MM.1S (cell line): ENCODE results near the gene PPP1R3A.

Experiments
- DNase-seq: peaks from one replicate; pipeline ENCODE4 v3.0.0-alpha.2; 2015
- H2AFZ ChIP-seq: fragments of 300-600 bp; sonication (generic); 2 replicates; pipeline ENCODE4 v1.6.0; 2016; ENCODE audit warnings: antibody characterized with exemption, low read length
- H3F3A ChIP-seq: fragments of 300-600 bp; sonication (generic); 2 replicates; pipeline ENCODE4 v1.6.1; 2016; ENCODE audit warnings: mild to moderate bottlenecking, antibody characterized with exemption, low read length, moderate library complexity, mixed read lengths; ENCODE audit not compliant: insufficient read depth
- H3K27ac ChIP-seq: fragments of 300-600 bp; sonication (generic); 2 replicates; pipeline ENCODE4 v1.5.1; 2016; ENCODE audit warnings: mild to moderate bottlenecking, low read length
- H3K27me3 ChIP-seq: fragments of 300-600 bp; sonication (generic); replicated peaks from 2 replicates; pipeline ENCODE4 v1.6.0; 2016; ENCODE audit warnings: low read length; ENCODE audit not compliant: insufficient read depth
- H3K36me3 ChIP-seq: fragments of 300-600 bp; sonication (generic); replicated peaks from 2 replicates; pipeline ENCODE4 v1.6.1; 2016; ENCODE audit warnings: mild to moderate bottlenecking, low read length, mixed read lengths; ENCODE audit not compliant: insufficient read depth
- H3K4me1 ChIP-seq: fragments of 300-600 bp; sonication (generic); 2 replicates; pipeline ENCODE4 v1.6.1; 2016; ENCODE audit warnings: low read length, mixed read lengths
- H3K4me2 ChIP-seq: fragments of 300-600 bp; sonication (generic); 2 replicates; pipeline ENCODE4 v1.6.0; 2016; ENCODE audit warnings: low read depth, low read length
- H3K4me3 ChIP-seq: fragments of 300-600 bp; sonication (generic); 2 replicates; pipeline ENCODE4 v1.5.1; 2016; ENCODE audit warnings: low read length, mixed read lengths
- H3K79me2 ChIP-seq: fragments of 300-600 bp; sonication (generic); 2 replicates; pipeline ENCODE4 v1.6.1; 2016; ENCODE audit warnings: mixed run types, low read length, mixed read lengths
- H3K9ac ChIP-seq: fragments of 300-600 bp; sonication (generic); 2 replicates; pipeline ENCODE4 v1.6.1; 2016; ENCODE audit warnings: low read length, mixed read lengths
- H3K9me2 ChIP-seq: fragments of 300-600 bp; sonication (generic); replicated peaks from 2 replicates; pipeline ENCODE4 v1.6.1; 2016; ENCODE audit warnings: mild to moderate bottlenecking, low read length, mixed read lengths; ENCODE audit not compliant: insufficient read depth
- H3K9me3 ChIP-seq: fragments of 300-600 bp; sonication (generic); replicated peaks from 2 replicates; pipeline ENCODE4 v1.6.1; 2016; ENCODE audit warnings: mild to moderate bottlenecking, low read length, mixed read lengths; ENCODE audit not compliant: insufficient read depth
- H4K20me1 ChIP-seq: fragments of 300-600 bp; sonication (generic); 2 replicates; pipeline ENCODE4 v1.6.1; 2016; ENCODE audit warnings: mild to moderate bottlenecking, low read length, moderate library complexity, mixed read lengths; ENCODE audit not compliant: insufficient read depth
- CTCF ChIP-seq: fragments of 300-600 bp; sonication (generic); IDR thresholded peaks from 2 replicates; pipeline ENCODE4 v1.5.1; 2016; ENCODE audit warnings: antibody characterized with exemption, low read length, mixed read lengths
- EZH2 ChIP-seq: fragments of 300-600 bp; sonication (generic); optimal IDR thresholded peaks from 2 replicates; pipeline ENCODE3; 2017; ENCODE audit warnings: low read depth, mild to moderate bottlenecking, antibody characterized with exemption, low read length, mixed read lengths
- EZH2phosphoT487 ChIP-seq: fragments of 300-600 bp; sonication (generic); IDR thresholded peaks from 2 replicates; pipeline ENCODE4 v1.6.1; 2018; ENCODE audit warnings: antibody characterized with exemption, low read length

PPP1R3A gene

DNA sequence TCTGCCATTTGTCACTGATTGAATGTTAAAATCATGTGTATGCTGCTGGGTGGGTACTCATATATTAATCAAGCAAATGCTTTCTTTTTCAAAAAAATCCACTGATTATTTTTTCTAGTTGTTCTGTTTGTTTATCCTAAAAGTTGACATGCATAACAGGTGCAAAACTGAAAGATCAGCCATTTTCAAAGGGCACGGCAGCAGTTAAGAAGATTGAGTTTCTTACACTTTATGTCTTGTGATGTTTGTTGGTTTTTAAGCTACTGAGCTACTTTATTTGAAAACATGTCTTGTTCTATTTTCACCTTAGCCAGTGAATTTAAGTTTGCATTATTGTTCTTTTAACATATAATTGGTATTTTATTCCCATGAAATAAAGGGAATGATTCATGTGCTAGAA, 45.8 kb downstream of the PPP1R3A start:
- Histone ChIP-seq H3K9me2 (no peaks in the 10 kb centered on the region), H3K79me2 (no peaks in the 10 kb centered on the region), H3K4me2 (no peak overlapping the region), H3F3A (no peaks in the 10 kb centered on the region), H4K20me1 (no peaks in the 10 kb centered on the region), H3K9ac (no peak overlapping the region), H3K27ac (no peak overlapping the region), H2AFZ (no peak overlapping the region), H3K4me1 (no peaks in the 10 kb centered on the region), H3K36me3 (no peaks in the 10 kb centered on the region), H3K27me3 (no peaks in the 10 kb centered on the region), H3K4me3 (no peak overlapping the region), H3K9me3 (no peaks in the 10 kb centered on the region)
- DNase-seq = no peak
- TF ChIP-seq EZH2phosphoT487 (no peak), EZH2 (no peak), CTCF (no peak)

GRCh38 chr7:113867325-113867724, 51.5 kb downstream of the PPP1R3A start:
- Histone ChIP-seq H2AFZ (no peak overlapping the region), H3K27ac (no peak overlapping the region), H3K4me1 (no peaks in the 10 kb centered on the region), H3K36me3 (no peaks in the 10 kb centered on the region), H3K79me2 (no peaks in the 10 kb centered on the region), H3K4me3 (no peak overlapping the region), H3K9me3 (no peaks in the 10 kb centered on the region), H3K27me3 (no peaks in the 10 kb centered on the region), H3K9me2 (no peaks in the 10 kb centered on the region), H3K9ac (no peak overlapping the region), H4K20me1 (no peaks in the 10 kb centered on the region), H3K4me2 (no peak overlapping the region), H3F3A (no peaks in the 10 kb centered on the region)
- TF ChIP-seq CTCF (no peak), EZH2 (no peak), EZH2phosphoT487 (no peak)
- no peak for DNase-seq

DNA sequence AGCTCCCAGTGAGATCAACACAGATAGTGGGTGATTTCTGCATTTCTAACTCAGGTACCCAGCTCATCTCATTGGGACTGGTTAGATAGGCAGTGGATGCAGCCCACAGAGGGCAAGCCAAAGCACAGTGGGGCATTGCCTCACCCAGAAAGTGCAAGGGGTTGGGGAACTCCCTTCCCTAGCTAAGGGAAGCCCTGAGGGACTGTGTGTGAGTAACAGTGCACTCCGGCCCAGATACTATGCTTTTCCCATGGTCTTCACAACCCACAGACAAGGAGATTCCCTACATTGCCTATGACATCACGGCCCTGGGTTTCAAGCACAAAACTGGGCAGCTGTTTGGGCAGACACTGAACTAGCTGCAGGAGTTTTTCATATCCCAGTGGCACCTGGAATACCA, 62.8 kb downstream of the PPP1R3A start:
- Histone ChIP-seq H3K9me3 (no peaks in the 10 kb centered on the region), H4K20me1 (no peaks in the 10 kb centered on the region), H3K4me3 (no peak overlapping the region), H3K79me2 (no peaks in the 10 kb centered on the region), H3F3A (no peaks in the 10 kb centered on the region), H3K4me2 (no peak overlapping the region), H2AFZ (no peak overlapping the region), H3K9me2 (no peaks in the 10 kb centered on the region), H3K4me1 (no peaks in the 10 kb centered on the region), H3K27ac (no peak overlapping the region), H3K27me3 (no peaks in the 10 kb centered on the region), H3K9ac (no peak overlapping the region), H3K36me3 (no peaks in the 10 kb centered on the region)
- TF ChIP-seq EZH2 (no peak), EZH2phosphoT487 (no peak), CTCF (no peak)
- no peak for DNase-seq
